Measurements from ENCODE around the gene RTTN.

RTTN gene

GRCh38 chr18:70181725-70182124, 23.8 kb downstream of the RTTN start:
- Mint-ChIP-seq H3K4me3 (no peak overlapping the region), H3K36me3 (peaks cover 72% of the 10 kb centered on the region), H3K4me1 (peaks cover 8% of the 10 kb centered on the region), H3K27ac (no peak overlapping the region), H3K9me3 (no peaks in the 10 kb centered on the region)
- DNase-seq (ENCODE audit: low spot score in 2 of 2): no peak
- no peak for ATAC-seq

- no peak for ATAC-seq
- Mint-ChIP-seq H3K9me3 (no peaks in the 10 kb centered on the region), H3K4me3 (no peak overlapping the region), H3K36me3 (peaks cover 71% of the 10 kb centered on the region), H3K4me1 (peaks cover 8% of the 10 kb centered on the region), H3K27ac (no peak overlapping the region)
- DNase-seq (ENCODE audit: low spot score in 2 of 2): no peak
Measured at GRCh38 chr18:70181015-70181414, 24.5 kb downstream of the RTTN start.

- H3K36me3 Mint-ChIP-seq: peaks cover 68% of the 10 kb centered on the region
- H3K27ac Mint-ChIP-seq: no peak overlapping the region
- H3K9me3 Mint-ChIP-seq: no peaks in the 10 kb centered on the region
- DNase-seq (ENCODE audit: low spot score in 2 of 2): no peak
- no peaks in the 10 kb centered on the region for H3K4me1 Mint-ChIP-seq
- H3K4me3 Mint-ChIP-seq: no peak overlapping the region
- ATAC-seq: no peak
Measured at GRCh38 chr18:70176537-70176936, 28.9 kb downstream of the RTTN start.

- DNase-seq (ENCODE audit: low spot score in 2 of 2) (no peak), ATAC-seq (no peak)
- Mint-ChIP-seq H3K27ac (no peak overlapping the region), H3K9me3 (no peaks in the 10 kb centered on the region), H3K36me3 (peaks cover 59% of the 10 kb centered on the region), H3K4me3 (no peak overlapping the region), H3K4me1 (no peaks in the 10 kb centered on the region)
Measured at GRCh38 chr18:70175216-70175615, 30.3 kb downstream of the RTTN start.

- Mint-ChIP-seq H3K4me3 (no peak overlapping the region), H3K36me3 (peaks cover 56% of the 10 kb centered on the region), H3K9me3 (no peaks in the 10 kb centered on the region), H3K4me1 (no peaks in the 10 kb centered on the region), H3K27ac (no peak overlapping the region)
- ATAC-seq: no peak
- DNase-seq (ENCODE audit: low spot score in 2 of 2): no peak
Measured at GRCh38 chr18:70172225-70172624, 33.3 kb downstream of the RTTN start.

GRCh38 chr18:70169747-70170146, 35.7 kb downstream of the RTTN start:
- DNase-seq (ENCODE audit: low spot score in 2 of 2) (no peak), ATAC-seq (no peak)
- no peaks in the 10 kb centered on the region for H3K4me1 Mint-ChIP-seq
- peaks cover 45% of the 10 kb centered on the region for H3K36me3 Mint-ChIP-seq
- no peaks in the 10 kb centered on the region for H3K9me3 Mint-ChIP-seq
- no peak overlapping the region for H3K4me3 Mint-ChIP-seq
- no peak overlapping the region for H3K27ac Mint-ChIP-seq

- Mint-ChIP-seq H3K9me3 (no peaks in the 10 kb centered on the region), H3K27ac (no peak overlapping the region), H3K36me3 (peaks cover 43% of the 10 kb centered on the region), H3K4me3 (no peak overlapping the region), H3K4me1 (no peaks in the 10 kb centered on the region)
- ATAC-seq: no peak
- no peak for DNase-seq (ENCODE audit: low spot score in 2 of 2)
Measured at GRCh38 chr18:70166668-70167067, 38.8 kb downstream of the RTTN start.

- H3K27ac Mint-ChIP-seq: no peak overlapping the region
- no peaks in the 10 kb centered on the region for H3K4me1 Mint-ChIP-seq
- no peaks in the 10 kb centered on the region for H3K9me3 Mint-ChIP-seq
- peaks cover 50% of the 10 kb centered on the region for H3K36me3 Mint-ChIP-seq
- ATAC-seq (no peak), DNase-seq (ENCODE audit: low spot score in 2 of 2) (no peak)
- no peak overlapping the region for H3K4me3 Mint-ChIP-seq
Measured at GRCh38 chr18:70165936-70166335, 39.6 kb downstream of the RTTN start.

GRCh38 chr18:70160073-70160678, 45.3 kb downstream of the RTTN start:
- peaks cover 78% of the 10 kb centered on the region for H3K36me3 Mint-ChIP-seq
- no peak overlapping the region for H3K27ac Mint-ChIP-seq
- DNase-seq (ENCODE audit: low spot score in 2 of 2) (no peak), ATAC-seq (no peak)
- no peak overlapping the region for H3K4me3 Mint-ChIP-seq
- H3K4me1 Mint-ChIP-seq: peaks cover 27% of the 10 kb centered on the region
- H3K9me3 Mint-ChIP-seq: no peaks in the 10 kb centered on the region

- Mint-ChIP-seq H3K4me3 (no peak overlapping the region), H3K9me3 (no peaks in the 10 kb centered on the region), H3K4me1 (peaks cover 36% of the 10 kb centered on the region), H3K27ac (no peak overlapping the region), H3K36me3 (peaks cover 81% of the 10 kb centered on the region)
- ATAC-seq (no peak), DNase-seq (ENCODE audit: low spot score in 2 of 2) (no peak)
Measured at GRCh38 chr18:70158992-70159717, 46.3 kb downstream of the RTTN start.

GRCh38 chr18:70156886-70157285, 48.6 kb downstream of the RTTN start:
- DNase-seq (ENCODE audit: low spot score in 2 of 2) (no peak), ATAC-seq (no peak)
- no peak overlapping the region for H3K4me3 Mint-ChIP-seq
- peaks cover 38% of the 10 kb centered on the region for H3K4me1 Mint-ChIP-seq
- H3K9me3 Mint-ChIP-seq: no peaks in the 10 kb centered on the region
- peaks cover 59% of the 10 kb centered on the region for H3K36me3 Mint-ChIP-seq
- no peak overlapping the region for H3K27ac Mint-ChIP-seq

- ATAC-seq: peak; percentile 48
- no peak overlapping the region for H3K4me3 Mint-ChIP-seq
- peak overlapping the region; percentile 4 for H3K27ac Mint-ChIP-seq
- peaks cover 50% of the 10 kb centered on the region for H3K36me3 Mint-ChIP-seq
- no peaks in the 10 kb centered on the region for H3K9me3 Mint-ChIP-seq
- peaks cover 29% of the 10 kb centered on the region for H3K4me1 Mint-ChIP-seq
- DNase-seq (ENCODE audit: low spot score in 2 of 2): no peak
Measured at GRCh38 chr18:70154591-70155194, 50.8 kb downstream of the RTTN start.

- Mint-ChIP-seq H3K36me3 (peaks cover 46% of the 10 kb centered on the region), H3K27ac (no peak overlapping the region), H3K4me3 (no peak overlapping the region), H3K4me1 (peaks cover 15% of the 10 kb centered on the region), H3K9me3 (no peaks in the 10 kb centered on the region)
- ATAC-seq (no peak), DNase-seq (ENCODE audit: low spot score in 2 of 2) (no peak)
Measured at GRCh38 chr18:70151614-70152013, 53.9 kb downstream of the RTTN start.

GRCh38 chr18:70149616-70150301, 55.7 kb downstream of the RTTN start:
- Mint-ChIP-seq H3K27ac (no peak overlapping the region), H3K9me3 (no peaks in the 10 kb centered on the region), H3K4me1 (peaks cover 10% of the 10 kb centered on the region), H3K36me3 (peaks cover 48% of the 10 kb centered on the region), H3K4me3 (no peak overlapping the region)
- ATAC-seq: no peak
- DNase-seq (ENCODE audit: low spot score in 2 of 2): no peak

- ATAC-seq (no peak), DNase-seq (ENCODE audit: low spot score in 2 of 2) (no peak)
- Mint-ChIP-seq H3K27ac (no peak overlapping the region), H3K36me3 (peaks cover 48% of the 10 kb centered on the region), H3K9me3 (no peaks in the 10 kb centered on the region), H3K4me1 (peaks cover 5% of the 10 kb centered on the region), H3K4me3 (no peak overlapping the region)
Measured at GRCh38 chr18:70149156-70149555, 56.3 kb downstream of the RTTN start.

Data from stimulated activated effector memory CD8-positive, alpha-beta T cell treated with anti-CD3 and anti-CD28 coated beads, Interleukin-12 subunit alpha, Interleukin-12 subunit beta, amount 100 ng/mL, for 72 hours (primary cell).